ENCODE measurements around the gene ECPAS.

GRCh38 chr9:111450124-111450523, 34.1 kb downstream of the ECPAS start:
- no peak for TF ChIP-seq CTCF (conservative IDR thresholded peaks at IDR 0.05; ENCODE audit: low read depth, low read length)
- no peak for TF ChIP-seq EZH2 (IDR thresholded peaks at IDR 0.05; ENCODE audit: borderline replicate concordance, low read depth, low read length, poor library complexity, severe bottlenecking)

Measured in A673 (cell line).